IPS DF 6.9 (cell line): ENCODE measurements around the gene OR56A3.
"Not testable (repeated sequence)": the region's sequence is repeated elsewhere in the genome, so short reads cannot be mapped to it uniquely, and the experiment has no call there.

Experiments used
- DNase-seq: peaks from one replicate; pipeline ENCODE4 v3.0.0-alpha.2; 2013; ENCODE audit warnings: low read depth, low spot score
- H3K27ac ChIP-seq: one replicate; pipeline ENCODE4 v1.5.1; 2013; ENCODE audit warnings: low read length, control low read depth
- H3K27me3 ChIP-seq: 2 replicates; pipeline ENCODE4 v1.6.1; 2013; ENCODE audit warnings: mild to moderate bottlenecking, low read length; ENCODE audit not compliant: control insufficient read depth, insufficient read depth
- H3K36me3 ChIP-seq: 2 replicates; pipeline ENCODE4 v1.6.1; 2013; ENCODE audit warnings: low read length; ENCODE audit not compliant: control insufficient read depth, insufficient read depth
- H3K4me1 ChIP-seq: 2 replicates; pipeline ENCODE4 v1.6.1; 2013; ENCODE audit warnings: low read length; ENCODE audit not compliant: control insufficient read depth, insufficient read depth
- H3K4me3 ChIP-seq: 2 replicates; pipeline ENCODE4 v1.5.1; 2013; ENCODE audit warnings: mild to moderate bottlenecking, low read length
- H3K9me3 ChIP-seq: 2 replicates; pipeline ENCODE4 v1.6.1; 2013; ENCODE audit warnings: low read length, inconsistent platforms; ENCODE audit not compliant: control insufficient read depth, insufficient read depth
- WGBS: extraction: QIAGEN DNeasy Blood & Tissue Kit; methylation state at CpG from one replicate; pipeline ENCODE4 v1.1.7; 2013; ENCODE audit warnings: mixed read lengths, missing lambda C conversion rate; ENCODE audit not compliant: insufficient read length, insufficient coverage; 5-methylcytosine and 5-hydroxymethylcytosine counted together

The OR56A3 gene

GRCh38 chr11:5930614-5931013 is 11.4 kb upstream of the OR56A3 start:
- H3K9me3 ChIP-seq = no peaks in the 10 kb centered on the region
- H3K4me3 ChIP-seq = no peak overlapping the region
- no CpG with 5 or more reads among the region's 19 CpGs for WGBS
- no peaks in the 10 kb centered on the region for H3K4me1 ChIP-seq
- no peak overlapping the region for H3K27ac ChIP-seq
- H3K36me3 ChIP-seq = no peaks in the 10 kb centered on the region
- no peak for DNase-seq
- no peaks in the 10 kb centered on the region for H3K27me3 ChIP-seq

GRCh38 chr11:5931061-5931460 is 11.0 kb upstream of the OR56A3 start:
- no peaks in the 10 kb centered on the region for H3K27me3 ChIP-seq
- H3K9me3 ChIP-seq = no peaks in the 10 kb centered on the region
- no CpG with 5 or more reads among the region's 8 CpGs for WGBS
- H3K4me1 ChIP-seq = no peaks in the 10 kb centered on the region
- DNase-seq = no peak
- no peak overlapping the region for H3K4me3 ChIP-seq
- H3K27ac ChIP-seq = no peak overlapping the region
- no peaks in the 10 kb centered on the region for H3K36me3 ChIP-seq

GRCh38 chr11:5932671-5933070 is 9.4 kb upstream of the OR56A3 start:
- Histone ChIP-seq H3K27ac (no peak overlapping the region), H3K36me3 (no peaks in the 10 kb centered on the region), H3K27me3 (no peaks in the 10 kb centered on the region), H3K9me3 (no peaks in the 10 kb centered on the region), H3K4me1 (no peaks in the 10 kb centered on the region), H3K4me3 (no peak overlapping the region)
- DNase-seq = no peak
- WGBS = no CpG with 5 or more reads among the region's 11 CpGs

- no peaks in the 10 kb centered on the region for H3K9me3 ChIP-seq
- no peaks in the 10 kb centered on the region for H3K27me3 ChIP-seq
- no peak overlapping the region for H3K27ac ChIP-seq
- H3K4me3 ChIP-seq = no peak overlapping the region
- H3K4me1 ChIP-seq = no peaks in the 10 kb centered on the region
- no CpG with 5 or more reads among the region's 10 CpGs for WGBS
- DNase-seq = no peak
- no peaks in the 10 kb centered on the region for H3K36me3 ChIP-seq
These were observed 8.9 kb upstream of the OR56A3 start for GRCh38 chr11:5933116-5933515.

- no CpG with 5 or more reads among the region's 39 CpGs for WGBS
- H3K4me1 ChIP-seq = no peaks in the 10 kb centered on the region
- no peaks in the 10 kb centered on the region for H3K36me3 ChIP-seq
- no peaks in the 10 kb centered on the region for H3K9me3 ChIP-seq
- no peak overlapping the region for H3K4me3 ChIP-seq
- no peaks in the 10 kb centered on the region for H3K27me3 ChIP-seq
- H3K27ac ChIP-seq = no peak overlapping the region
- no peak for DNase-seq
These were observed 4.0 kb upstream of the OR56A3 start for GRCh38 chr11:5937868-5938602.

- Histone ChIP-seq H3K27me3 (no peaks in the 10 kb centered on the region), H3K9me3 (no peaks in the 10 kb centered on the region), H3K27ac (no peak overlapping the region), H3K4me3 (no peak overlapping the region), H3K4me1 (no peaks in the 10 kb centered on the region), H3K36me3 (no peaks in the 10 kb centered on the region)
- no peak for DNase-seq
- WGBS = no CpG with 5 or more reads among the region's 21 CpGs
These were observed 3.5 kb upstream of the OR56A3 start for GRCh38 chr11:5938603-5938965.

- WGBS = no CpG with 5 or more reads among the region's 2 CpGs
- H3K36me3 ChIP-seq = no peaks in the 10 kb centered on the region
These were observed 1.3 kb upstream of the OR56A3 start for GRCh38 chr11:5940748-5941147.

GRCh38 chr11:5955586-5955985 is 13.5 kb downstream of the OR56A3 start:
- H3K27ac ChIP-seq = no peak overlapping the region
- no peak for DNase-seq
- no peak overlapping the region for H3K4me3 ChIP-seq
- no peaks in the 10 kb centered on the region for H3K27me3 ChIP-seq
- H3K36me3 ChIP-seq = no peaks in the 10 kb centered on the region
- H3K9me3 ChIP-seq = no peaks in the 10 kb centered on the region
- no CpG with 5 or more reads among the region's 3 CpGs for WGBS
- no peaks in the 10 kb centered on the region for H3K4me1 ChIP-seq

More at GRCh38 chr11:5940748-5941147, 1.3 kb upstream of the OR56A3 start:
- Histone ChIP-seq H3K9me3 (no peaks in the 10 kb centered on the region), H3K27ac (no peak overlapping the region), H3K4me3 (no peak overlapping the region), H3K27me3 (no peaks in the 10 kb centered on the region), H3K4me1 (no peaks in the 10 kb centered on the region)
- no peak for DNase-seq

GRCh38 chr11:5960704-5961320 is 18.8 kb downstream of the OR56A3 start:
- not testable (repeated sequence) for H3K4me1 ChIP-seq, H3K9me3 ChIP-seq, H3K27ac ChIP-seq, DNase-seq, H3K4me3 ChIP-seq, H3K36me3 ChIP-seq, H3K27me3 ChIP-seq
- no CpG with 5 or more reads among the region's 40 CpGs for WGBS

- no peak for DNase-seq
- WGBS = no CpG with 5 or more reads among the region's 2 CpGs
- Histone ChIP-seq H3K27me3 (no peaks in the 10 kb centered on the region), H3K27ac (no peak overlapping the region), H3K36me3 (no peaks in the 10 kb centered on the region), H3K4me1 (no peaks in the 10 kb centered on the region), H3K9me3 (no peaks in the 10 kb centered on the region; the same call in 1 of the 2 replicates), H3K4me3 (no peak overlapping the region)
These were observed 24.9 kb downstream of the OR56A3 start for GRCh38 chr11:5966958-5967357.

- Histone ChIP-seq H3K27ac (no peak overlapping the region), H3K9me3 (no peaks in the 10 kb centered on the region; the same call in 1 of the 2 replicates), H3K4me3 (no peak overlapping the region), H3K27me3 (no peaks in the 10 kb centered on the region), H3K4me1 (no peaks in the 10 kb centered on the region), H3K36me3 (no peaks in the 10 kb centered on the region)
- DNase-seq = no peak
- WGBS = no CpG with 5 or more reads among the region's 3 CpGs
These were observed 25.7 kb downstream of the OR56A3 start for GRCh38 chr11:5967708-5968107.
